Measurements from ENCODE around the gene SYP.

DNA sequence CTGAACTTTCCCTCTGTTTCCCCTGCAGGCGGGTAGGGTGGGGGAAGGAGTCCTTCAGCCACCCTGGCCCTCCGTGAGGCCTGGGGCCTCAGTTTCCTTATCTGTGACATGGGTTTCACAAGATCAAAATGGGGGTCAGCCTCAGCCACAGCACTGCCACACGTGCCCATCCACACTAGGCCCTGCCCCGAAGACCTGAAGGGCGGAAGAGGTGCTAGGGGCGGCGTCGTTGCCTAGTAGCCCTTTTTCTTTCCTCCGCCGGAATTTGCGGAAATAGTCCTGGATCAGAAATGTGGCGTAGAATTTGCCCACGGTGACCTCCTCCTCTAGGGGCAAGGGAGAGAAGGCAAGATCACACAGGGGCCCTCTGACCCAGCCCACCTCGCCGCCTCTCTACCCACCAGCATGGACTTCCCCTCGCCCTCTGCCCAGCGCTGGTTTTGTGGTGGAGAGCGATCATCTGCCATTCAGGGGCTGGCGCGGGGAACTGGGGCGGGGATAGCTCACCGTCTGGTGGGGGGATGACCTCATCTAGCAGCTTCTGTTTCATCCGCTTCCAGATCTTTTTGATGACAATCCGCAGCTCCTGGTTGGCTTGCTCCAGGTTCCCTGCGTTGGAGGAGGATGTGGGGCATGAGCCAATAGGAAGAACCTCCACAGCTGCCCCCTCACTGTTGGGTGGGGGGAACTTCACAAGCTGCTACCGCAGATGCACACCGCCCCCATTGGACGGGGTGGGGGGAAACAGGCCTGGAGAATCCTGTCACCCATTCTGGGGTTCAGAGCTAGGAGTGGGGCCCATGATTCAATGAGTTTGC is 9.7 kb upstream of the SYP start:
- no peak for TF ChIP-seq POLR2AphosphoS5 (IDR thresholded peaks at IDR 0.05; ENCODE audit: low read depth, low read length)
- no peak for TF ChIP-seq POLR2A (IDR thresholded peaks at IDR 0.05; ENCODE audit: low read depth, low read length)
